ENCODE data around the gene MRTFA.
A peak's percentile ranks its signal among the peaks of the same experiment; 100 is the strongest.
"Not testable (repeated sequence)": the region's sequence is repeated elsewhere in the genome, so short reads cannot be mapped to it uniquely, and the experiment has no call there.

MRTFA gene

GRCh38 chr22:40625794-40626193, 10.7 kb downstream of the MRTFA start:
- DNase-seq = not testable (repeated sequence)

- DNase-seq = not testable (repeated sequence)
Measured at GRCh38 chr22:40625281-40625680, 11.2 kb downstream of the MRTFA start.

- no peak for DNase-seq
Measured at GRCh38 chr22:40624770-40625169, 11.7 kb downstream of the MRTFA start.

- peak; percentile 22 to 56 for DNase-seq
Measured at GRCh38 chr22:40621309-40622151, 15.0 kb downstream of the MRTFA start.

- no peak for DNase-seq
Measured at GRCh38 chr22:40620464-40621046, 16.0 kb downstream of the MRTFA start.

- DNase-seq = no peak
Measured at GRCh38 chr22:40618400-40618799, 18.1 kb downstream of the MRTFA start.

GRCh38 chr22:40616578-40616977, 19.9 kb downstream of the MRTFA start:
- DNase-seq = no peak

- DNase-seq = no peak
Measured at GRCh38 chr22:40613067-40613466, 23.5 kb downstream of the MRTFA start.

- DNase-seq = no peak
Measured at GRCh38 chr22:40612291-40612751, 24.2 kb downstream of the MRTFA start.

GRCh38 chr22:40611606-40612005, 24.9 kb downstream of the MRTFA start:
- no peak for DNase-seq

GRCh38 chr22:40610329-40610850, 26.1 kb downstream of the MRTFA start:
- no peak for DNase-seq

GRCh38 chr22:40609216-40609615, 27.3 kb downstream of the MRTFA start:
- no peak for DNase-seq

- DNase-seq = no peak
Measured at GRCh38 chr22:40607506-40607905, 29.0 kb downstream of the MRTFA start.

GRCh38 chr22:40606306-40606705, 30.2 kb downstream of the MRTFA start:
- no peak for DNase-seq

GRCh38 chr22:40605761-40606160, 30.8 kb downstream of the MRTFA start:
- no peak for DNase-seq

GRCh38 chr22:40603088-40603605, 33.4 kb downstream of the MRTFA start:
- DNase-seq = no peak

GRCh38 chr22:40602231-40602630, 34.3 kb downstream of the MRTFA start:
- DNase-seq = no peak

- DNase-seq = no peak
Measured at GRCh38 chr22:40599731-40600130, 36.8 kb downstream of the MRTFA start.

- DNase-seq = not testable (repeated sequence)
Measured at GRCh38 chr22:40598712-40599111, 37.8 kb downstream of the MRTFA start.

- DNase-seq = no peak
Measured at GRCh38 chr22:40597526-40598430, 38.7 kb downstream of the MRTFA start.

GRCh38 chr22:40595497-40596234, 40.9 kb downstream of the MRTFA start:
- no peak for DNase-seq

- DNase-seq = no peak
Measured at GRCh38 chr22:40594924-40595323, 41.6 kb downstream of the MRTFA start.

Data from Kasumi-1 (cell line).